ENCODE results near the gene PWWP3B.
"Not testable (repeated sequence)": the region's sequence is repeated elsewhere in the genome, so short reads cannot be mapped to it uniquely, and the experiment has no call there.

PWWP3B gene

GRCh38 chrX:106168107-106168506, at the start of gene PWWP3B:
Gene PWWP3B, plus strand, starts transcription at chrX:106168305. Its CDS starts 37,128 bp downstream, at chrX:106205433.
- in situ Hi-C loops (cut with MboI; ENCODE audit: low sequenced_read_pairs), result no loop called here

- in situ Hi-C loops (cut with MboI; ENCODE audit: low sequenced_read_pairs), result no loop called here
Observed at GRCh38 chrX:106139048-106139447, 29.1 kb upstream of the PWWP3B start.

GRCh38 chrX:106144755-106145639, 23.1 kb upstream of the PWWP3B start:
- in situ Hi-C loops (cut with MboI; ENCODE audit: low sequenced_read_pairs), result no loop called here

- in situ Hi-C loops (cut with MboI; ENCODE audit: low sequenced_read_pairs), result no loop called here
Observed at GRCh38 chrX:106150701-106151100, 17.4 kb upstream of the PWWP3B start.

GRCh38 chrX:106159861-106160282, 8.2 kb upstream of the PWWP3B start:
- in situ Hi-C loops (cut with MboI; ENCODE audit: low sequenced_read_pairs), result no loop called here

- in situ Hi-C loops (cut with MboI; ENCODE audit: low sequenced_read_pairs), result no loop called here
Observed at GRCh38 chrX:106170318-106170717, 2.2 kb downstream of the PWWP3B start.

GRCh38 chrX:106171293-106171820, 3.3 kb downstream of the PWWP3B start:
- in situ Hi-C loops (cut with MboI; ENCODE audit: low sequenced_read_pairs), result no loop called here

GRCh38 chrX:106177106-106177981, 9.2 kb downstream of the PWWP3B start:
- in situ Hi-C loops (cut with MboI; ENCODE audit: low sequenced_read_pairs), result no loop called here

GRCh38 chrX:106177982-106178321, 9.8 kb downstream of the PWWP3B start:
- in situ Hi-C loops (cut with MboI; ENCODE audit: low sequenced_read_pairs), result no loop called here

GRCh38 chrX:106178826-106179225, 10.7 kb downstream of the PWWP3B start:
- in situ Hi-C loops (cut with MboI; ENCODE audit: low sequenced_read_pairs), result no loop called here

- in situ Hi-C loops (cut with MboI; ENCODE audit: low sequenced_read_pairs), result not testable (repeated sequence)
Observed at GRCh38 chrX:106183685-106184084, 15.6 kb downstream of the PWWP3B start.

GRCh38 chrX:106201502-106202178, 33.5 kb downstream of the PWWP3B start:
- in situ Hi-C loops (cut with MboI; ENCODE audit: low sequenced_read_pairs), result no loop called here

GRCh38 chrX:106203315-106203714, 35.2 kb downstream of the PWWP3B start:
- in situ Hi-C loops (cut with MboI; ENCODE audit: low sequenced_read_pairs), result no loop called here

- in situ Hi-C loops (cut with MboI; ENCODE audit: low sequenced_read_pairs), result no loop called here
Observed at GRCh38 chrX:106208154-106208553, 40.0 kb downstream of the PWWP3B start.

Measured in HL-60/S4 treated with phorbol 12-myristate 13-acetate at 8.2 ng/mL for 4 days and 3 days (cell line).